RCC 7860 (cell line): ENCODE measurements around the gene CDH15.

Source experiments
- DNase-seq: peaks from one replicate; pipeline ENCODE4 v3.0.0-alpha.2; 2015; ENCODE audit warnings: low spot score
- FAIRE-seq: peaks from 2 replicates; lab custom pipeline; 2012; peaks lifted over from hg19 to GRCh38; lab: Jason Lieb, UNC

Gene CDH15

GRCh38 chr16:89170346-89171215 lies 967 bp upstream of the CDH15 start:
- no peak for DNase-seq

DNA sequence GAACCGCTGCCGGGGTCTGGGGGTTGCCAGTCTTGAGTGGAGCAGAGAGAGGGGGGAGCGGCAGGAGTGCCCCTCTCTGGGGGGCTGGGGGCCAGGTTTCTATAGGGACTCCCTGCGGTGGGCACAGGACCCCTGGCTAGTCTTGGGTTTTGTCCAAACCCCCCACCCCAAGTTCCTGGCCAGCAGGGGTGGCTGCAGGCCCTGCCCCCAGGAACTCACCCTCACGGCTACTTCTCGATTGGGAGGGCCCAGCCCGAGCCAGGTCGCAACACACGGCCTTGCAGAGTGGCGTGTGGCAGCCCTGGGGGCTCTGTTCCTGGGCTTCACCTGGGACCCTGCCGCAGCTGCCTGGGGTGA lies 601 bp downstream of the CDH15 start:
- DNase-seq (no peak), FAIRE-seq (no peak)

More at GRCh38 chr16:89170346-89171215, 967 bp upstream of the CDH15 start:
- no peak for FAIRE-seq

DNA sequence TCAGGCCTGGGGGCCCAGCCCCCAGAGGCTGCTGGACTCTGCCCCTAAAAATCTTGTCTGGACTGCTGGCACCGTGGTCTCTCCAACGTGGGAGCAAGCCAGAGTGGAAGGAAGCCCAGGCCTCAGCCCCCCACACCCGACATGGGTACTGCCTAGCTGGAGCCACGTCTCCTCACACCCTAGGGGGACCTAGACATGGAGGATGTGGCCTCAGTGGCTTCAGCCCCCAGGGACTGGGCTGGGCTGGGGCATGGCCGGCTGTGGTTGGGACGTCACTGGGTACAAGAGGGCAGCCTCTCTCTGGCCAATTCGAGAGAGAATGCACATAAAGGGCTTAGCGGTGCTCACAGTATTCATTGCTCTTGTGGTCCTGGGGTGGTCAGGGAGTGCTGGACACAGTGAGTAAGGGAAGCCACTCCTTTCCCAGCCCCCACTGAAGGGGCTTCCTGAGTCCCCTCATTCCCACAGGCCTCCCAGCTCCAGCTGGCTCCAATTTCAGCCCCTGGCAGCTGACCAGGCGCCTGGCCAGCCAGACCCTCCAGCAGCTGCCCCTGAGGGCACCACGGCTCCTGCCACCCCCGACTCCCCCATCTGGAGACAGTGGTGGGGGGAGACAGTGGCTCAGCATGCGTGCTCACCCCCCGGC lies 1.1 kb downstream of the CDH15 start:
- DNase-seq: no peak
- no peak for FAIRE-seq

DNA sequence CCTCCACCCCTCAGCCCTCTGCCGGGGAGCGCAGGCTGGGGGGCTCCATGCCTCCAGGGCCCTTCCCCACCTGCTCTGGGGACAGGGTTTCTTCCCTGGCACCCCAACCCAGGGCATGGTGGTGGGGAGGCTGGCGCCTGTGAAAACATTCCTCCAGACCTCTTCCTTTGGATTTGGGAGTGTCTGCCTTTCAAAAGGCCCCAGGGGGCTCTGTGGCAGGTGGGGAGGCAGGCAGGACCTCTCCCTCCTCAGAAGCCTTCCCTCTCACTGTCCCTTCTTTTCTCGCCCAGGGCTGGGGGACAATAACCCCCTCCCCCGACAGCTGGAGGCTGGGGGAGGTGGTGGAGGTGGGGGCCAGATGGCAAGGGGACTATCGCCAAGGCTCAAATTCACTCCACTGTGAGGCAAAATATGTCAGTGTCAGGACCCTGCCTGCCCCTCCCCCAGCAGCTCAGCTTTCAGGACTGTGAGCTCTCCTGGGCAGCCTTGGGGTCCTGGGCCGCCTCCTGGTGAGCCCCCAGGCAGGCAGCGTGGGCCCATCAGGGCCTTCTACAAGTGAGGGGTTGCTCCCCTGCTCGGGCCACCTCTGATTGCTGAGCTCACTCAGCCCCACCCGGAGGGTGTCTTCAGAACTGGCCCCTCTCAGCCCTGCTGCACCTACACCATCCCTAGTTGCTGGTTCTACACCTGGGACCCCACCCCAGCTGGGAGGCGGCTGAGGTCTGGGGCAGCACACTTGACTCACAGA lies 1.8 kb downstream of the CDH15 start:
- no peak for FAIRE-seq
- DNase-seq: no peak

GRCh38 chr16:89174055-89174827 lies 2.7 kb downstream of the CDH15 start:
- DNase-seq: no peak
- no peak for FAIRE-seq

DNA sequence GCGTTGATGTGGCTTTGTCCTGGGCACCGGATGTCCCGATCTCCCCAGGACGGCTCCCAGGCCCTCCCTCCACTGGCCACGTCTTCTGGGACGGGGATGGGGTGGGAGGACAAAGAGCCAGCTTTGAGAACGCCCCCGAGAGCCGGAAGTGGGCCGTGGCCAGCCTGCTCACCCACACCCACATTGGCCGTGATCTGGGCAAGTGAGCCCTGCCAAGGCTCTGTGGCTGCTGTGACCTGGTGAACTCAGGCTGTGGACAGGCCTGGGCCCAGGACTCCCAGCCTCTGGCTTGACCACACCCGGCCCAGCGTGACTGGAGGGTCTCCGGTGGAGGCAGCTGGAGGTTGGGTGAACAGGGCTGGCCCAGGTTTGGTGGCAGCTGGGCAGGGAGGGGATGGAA lies 3.3 kb downstream of the CDH15 start:
- no peak for DNase-seq
- FAIRE-seq: no peak

DNA sequence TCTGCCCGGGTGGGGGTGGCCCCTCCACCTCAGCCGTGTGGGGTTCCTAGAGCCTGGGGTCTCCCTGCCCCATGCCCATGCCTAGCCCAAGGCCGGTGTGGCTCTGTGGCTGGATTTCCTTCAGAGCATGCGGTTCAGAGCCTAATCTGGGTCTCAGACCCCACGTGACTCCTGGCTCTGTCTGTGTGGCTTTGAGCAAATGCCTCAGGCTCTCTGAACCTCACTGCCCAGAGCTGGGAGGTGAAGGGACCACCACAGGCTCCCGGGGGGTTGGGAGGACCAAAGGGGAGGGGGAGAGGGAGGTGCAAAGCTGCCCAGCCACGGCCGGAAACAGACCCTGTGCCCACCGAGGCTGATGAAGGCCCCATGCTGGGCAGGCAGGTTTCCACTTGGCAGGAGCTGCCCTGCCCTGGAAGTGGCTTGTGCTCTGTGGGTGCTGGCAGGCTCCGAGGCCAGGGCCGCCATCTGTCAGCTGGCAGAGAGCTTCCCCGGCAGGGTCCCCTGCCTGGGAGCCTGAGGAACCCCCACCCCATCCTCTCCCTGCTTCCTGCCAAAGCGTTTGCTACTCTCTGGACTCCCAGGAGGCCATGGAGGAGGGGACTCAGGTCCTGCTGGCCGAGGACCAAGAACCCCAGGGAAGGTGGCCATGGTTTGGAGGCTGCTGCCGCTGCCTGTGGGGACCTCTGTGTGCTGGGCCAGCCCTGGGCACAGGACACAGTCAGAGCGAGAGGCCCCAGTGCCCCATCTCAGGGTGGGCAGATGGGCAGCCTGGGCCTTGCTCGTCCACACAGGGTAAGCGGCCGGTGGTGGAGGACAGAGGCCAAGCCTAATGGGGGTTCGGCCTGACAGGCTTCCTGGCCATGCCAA lies 4.0 kb downstream of the CDH15 start:
- DNase-seq (no peak), FAIRE-seq (no peak)

GRCh38 chr16:89176147-89176690 lies 4.7 kb downstream of the CDH15 start:
- DNase-seq (no peak), FAIRE-seq (no peak)

- DNase-seq (no peak), FAIRE-seq (no peak)
Measured at GRCh38 chr16:89176717-89177116, 5.2 kb downstream of the CDH15 start.

DNA sequence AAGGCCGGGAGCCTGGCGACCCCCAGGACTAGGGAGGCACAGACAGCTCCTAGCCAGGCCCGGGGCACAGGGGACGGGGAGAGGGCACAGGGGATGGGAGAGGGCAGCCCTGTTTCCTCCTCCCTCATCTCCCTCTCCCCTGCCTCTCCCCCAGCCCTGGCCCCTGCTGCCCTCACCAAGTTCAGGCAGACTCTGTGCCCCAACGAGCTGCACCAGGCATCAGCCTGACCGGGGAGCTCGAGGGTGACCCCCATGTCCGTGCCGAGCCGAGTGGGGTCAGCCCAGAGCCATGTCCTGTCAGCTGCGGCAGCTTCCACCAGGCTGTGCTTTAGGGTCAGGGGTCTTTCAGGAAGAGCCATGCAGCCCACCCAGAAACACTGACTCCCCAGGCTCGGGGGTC lies 6.0 kb downstream of the CDH15 start:
- DNase-seq (no peak), FAIRE-seq (no peak)

DNA sequence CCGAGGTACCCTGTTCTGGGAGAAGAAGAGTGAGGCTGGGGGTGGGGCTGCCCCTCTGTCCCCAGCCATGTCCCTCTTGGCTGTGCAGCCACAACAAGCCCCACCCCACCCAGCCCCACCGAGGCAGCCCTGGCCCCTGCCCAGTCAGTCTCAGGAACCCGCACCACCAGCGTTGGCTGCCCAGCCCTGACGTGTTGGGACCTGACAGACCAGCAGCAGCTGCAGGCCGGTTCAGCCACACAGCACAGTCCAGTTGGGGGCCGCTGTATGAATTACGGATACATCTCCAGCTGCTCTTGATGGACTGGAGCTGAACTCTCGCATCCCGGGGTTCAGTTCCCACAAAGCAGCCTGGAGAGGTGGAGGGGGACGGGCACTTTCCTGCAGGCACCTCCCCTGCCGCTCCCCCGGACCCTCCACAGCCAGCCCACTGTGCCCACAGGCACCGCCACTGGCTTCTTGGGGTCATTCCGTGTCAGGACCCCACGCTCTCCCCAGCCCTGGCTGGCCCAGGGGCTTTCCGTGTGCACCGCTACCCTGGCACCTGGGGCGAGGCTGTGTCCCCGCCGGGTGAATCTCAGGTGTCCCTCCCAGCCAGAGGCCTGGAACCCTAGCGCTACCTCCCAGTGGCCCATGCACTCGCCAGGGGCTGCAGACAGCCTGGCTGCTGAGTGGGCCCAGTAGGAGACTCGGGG lies 7.1 kb downstream of the CDH15 start:
- DNase-seq: no peak
- no peak for FAIRE-seq

DNA sequence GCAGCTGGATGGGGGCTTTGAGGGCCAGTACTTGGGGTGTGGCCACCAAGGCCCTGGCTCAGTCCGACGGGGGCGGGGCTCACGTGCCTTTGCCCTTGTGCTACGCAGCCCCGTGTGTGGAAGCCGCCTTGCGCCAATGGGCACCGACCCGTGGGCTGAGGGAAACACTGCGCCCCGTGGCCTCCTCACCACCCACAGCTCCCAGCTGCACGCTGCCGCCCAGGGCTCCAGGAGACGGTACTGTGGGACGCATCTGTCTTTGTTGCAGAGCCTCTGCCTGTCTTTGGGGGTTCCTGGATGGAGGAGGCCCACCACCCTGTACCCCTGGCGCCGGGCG lies 7.6 kb downstream of the CDH15 start:
- DNase-seq (no peak), FAIRE-seq (no peak)

DNA sequence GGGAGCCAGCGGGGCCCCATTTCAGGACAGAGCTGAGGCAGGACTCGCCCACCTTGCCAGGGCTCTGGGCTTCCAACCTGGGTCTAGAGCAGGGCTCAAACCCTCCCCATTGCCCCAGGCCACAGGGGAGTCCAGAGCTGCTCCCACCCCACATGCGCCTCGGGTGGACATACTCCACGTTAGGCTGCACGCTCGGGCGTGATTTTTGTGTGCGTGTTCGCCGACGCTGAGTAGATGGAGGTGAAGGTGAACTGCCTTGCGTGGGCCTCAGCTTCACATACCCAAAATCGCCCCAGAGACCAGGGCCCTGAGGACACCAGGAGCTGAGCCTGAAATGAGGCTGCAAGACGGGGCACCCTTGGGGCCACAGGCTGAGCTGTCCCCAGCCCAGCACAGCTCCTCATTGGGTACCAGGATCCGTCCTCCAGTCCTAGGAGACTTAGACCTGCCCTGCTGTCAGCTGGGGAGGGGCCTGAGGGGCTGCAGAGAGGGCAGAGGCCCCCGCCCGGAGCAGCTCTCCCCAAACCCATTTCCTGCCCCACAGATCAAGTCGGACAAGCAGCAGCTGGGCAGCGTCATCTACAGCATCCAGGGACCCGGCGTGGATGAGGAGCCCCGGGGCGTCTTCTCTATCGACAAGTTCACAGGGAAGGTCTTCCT lies 8.2 kb downstream of the CDH15 start:
- no peak for DNase-seq

DNA sequence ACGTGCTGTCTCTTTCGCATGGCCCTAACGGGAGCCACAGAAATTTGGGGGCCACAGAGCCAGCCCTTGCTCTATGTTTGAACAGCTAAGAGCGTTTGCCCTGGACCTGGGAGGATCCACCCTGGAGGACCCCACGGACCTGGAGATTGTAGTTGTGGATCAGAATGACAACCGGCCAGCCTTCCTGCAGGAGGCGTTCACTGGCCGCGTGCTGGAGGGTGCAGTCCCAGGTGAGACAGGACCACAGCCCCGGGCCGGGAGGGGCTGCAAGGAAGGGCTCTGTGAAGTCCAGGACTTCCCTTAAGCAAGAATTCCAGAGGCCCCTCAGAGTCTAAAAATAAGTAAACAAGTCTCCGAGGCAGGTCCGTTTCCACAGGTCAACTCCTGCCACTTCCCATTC lies 11.9 kb downstream of the CDH15 start:
- DNase-seq (no peak), FAIRE-seq (no peak)

More for the DNA sequence above, 8.2 kb downstream of the CDH15 start:
- FAIRE-seq: no peak

DNA sequence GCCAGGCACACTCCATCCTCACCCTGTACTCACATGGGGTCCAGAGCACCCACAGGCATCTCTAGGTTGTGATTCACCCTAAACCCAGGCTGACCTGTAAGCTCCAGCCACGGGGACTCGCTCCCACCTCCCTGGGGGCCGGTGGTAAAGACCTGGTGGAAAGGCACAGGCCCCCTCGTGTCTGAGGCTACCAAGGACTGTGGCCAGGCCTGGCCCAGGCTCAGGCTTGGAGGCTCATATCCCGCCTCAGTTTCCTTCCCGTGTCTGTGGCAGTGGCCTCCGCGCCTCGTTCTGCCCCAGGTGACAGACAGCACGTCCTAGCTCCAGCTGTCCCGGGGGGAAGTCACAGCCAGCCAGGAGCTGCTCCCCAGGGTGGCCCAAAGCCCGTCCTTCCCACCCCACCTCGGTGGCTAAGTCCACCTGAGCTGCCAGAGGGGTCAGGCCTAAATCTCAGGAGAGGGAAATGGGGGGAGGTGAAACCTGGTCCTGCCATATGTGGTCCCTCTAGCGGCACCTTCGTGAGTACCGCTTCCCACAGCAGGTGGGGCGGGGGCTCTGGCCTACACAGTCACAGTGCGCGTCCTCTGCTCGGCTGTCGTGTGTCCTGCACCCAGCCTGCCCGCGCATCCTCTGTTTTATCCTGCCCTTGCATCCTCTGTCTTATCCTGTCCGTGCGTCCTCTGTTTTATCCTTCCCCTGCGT lies 12.6 kb downstream of the CDH15 start:
- FAIRE-seq: no peak
- DNase-seq: no peak

DNA sequence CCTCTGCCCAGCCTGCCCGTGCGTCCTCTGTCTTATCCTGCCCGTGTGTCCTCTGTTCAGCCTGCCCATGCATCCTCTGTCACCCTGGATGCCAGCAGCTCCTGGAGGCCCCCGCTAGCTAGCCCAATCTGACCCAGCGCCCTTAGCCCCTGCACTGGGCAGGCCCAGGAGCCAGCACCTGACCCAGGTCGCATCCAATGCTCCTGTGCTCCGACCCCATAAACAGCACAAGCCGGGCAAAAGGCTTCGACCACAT lies 13.1 kb downstream of the CDH15 start:
- no peak for FAIRE-seq
- DNase-seq: no peak

DNA sequence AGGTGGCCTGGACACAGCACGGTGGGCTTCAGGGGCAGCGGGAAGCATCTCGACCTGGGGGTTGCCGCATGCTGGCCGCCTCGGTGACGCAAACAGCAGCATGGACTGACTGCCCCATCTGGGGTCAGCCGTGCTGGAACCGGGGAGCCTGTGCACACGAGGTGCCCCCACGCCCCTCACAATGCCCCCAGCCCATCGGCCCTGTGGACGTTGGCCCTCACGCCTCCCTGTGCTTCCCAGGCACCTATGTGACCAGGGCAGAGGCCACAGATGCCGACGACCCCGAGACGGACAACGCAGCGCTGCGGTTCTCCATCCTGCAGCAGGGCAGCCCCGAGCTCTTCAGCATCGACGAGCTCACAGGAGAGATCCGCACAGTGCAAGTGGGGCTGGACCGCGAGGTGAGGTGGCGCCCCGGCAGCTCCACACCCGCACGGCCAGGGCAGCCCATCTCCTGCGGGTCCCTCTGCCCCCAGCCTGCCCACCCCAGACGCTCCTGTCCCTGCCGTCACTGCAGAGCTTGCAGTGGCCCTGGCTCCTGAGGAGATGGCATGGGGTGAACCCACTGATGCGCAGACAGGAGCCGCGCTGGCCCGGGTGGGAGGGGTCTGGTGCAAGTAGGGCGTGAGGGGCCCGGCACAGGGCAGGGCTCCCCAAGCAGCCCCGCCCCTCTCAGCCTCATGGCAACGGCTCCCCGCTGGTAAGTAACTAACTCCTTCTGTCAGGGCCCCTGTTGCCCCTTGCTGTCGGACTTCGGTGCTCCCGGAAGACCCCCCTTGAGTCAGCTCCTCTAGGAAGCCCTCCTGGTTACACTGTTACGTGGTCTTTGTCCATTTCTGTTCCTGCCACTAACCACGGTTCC lies 13.6 kb downstream of the CDH15 start:
- FAIRE-seq (no peak), DNase-seq (no peak)
